H1 (cell line): ENCODE data around the gene ZMYND10. TPM values are rescaled to one million over a fixed set of nuclear protein-coding genes. Genes with fewer than 3 reads are reported as not detected.

Source experiments
- CTCF ChIA-PET: fragments of 300-600 bp; sonication (Branson Sonifier 250); formaldehyde crosslinking; loops from one replicate; lab custom pipeline; 2021; ENCODE audit not compliant: partially characterized antibody; lab: Charles Lee
- POLR2A ChIA-PET: fragments of 300-600 bp; sonication (Branson Sonifier 250); formaldehyde crosslinking; loops from one replicate; lab custom pipeline; 2021; ENCODE audit warnings: inconsistent platforms; ENCODE audit not compliant: partially characterized antibody; lab: Charles Lee
- DNase-seq, 2 experiments: peaks; one replicate each; pipeline versions ENCODE4 v3.0.0 to v3.0.0-alpha.2; 2010 to 2022; ENCODE audit warnings: low spot score in 2 of 2, low read depth in 1 of 2, mixed read lengths in 1 of 2
- FAIRE-seq: peaks from 2 replicates; lab custom pipeline; 2011; peaks lifted over from hg19 to GRCh38; lab: Jason Lieb, UNC
- H2AFZ ChIP-seq: 2 replicates; pipeline ENCODE4 v1.8.1; 2012; ENCODE audit warnings: low read length, inconsistent platforms
- H2AK5ac ChIP-seq: 2 replicates; pipeline ENCODE4 v1.6.1; 2013; ENCODE audit warnings: low read depth, low read length
- H2BK120ac ChIP-seq: replicated peaks from 2 replicates; pipeline ENCODE3; 2013; ENCODE audit warnings: low read depth, low read length, inconsistent platforms
- H2BK12ac ChIP-seq: 2 replicates; pipeline ENCODE4 v1.6.1; 2013; ENCODE audit warnings: low read depth, low read length
- H2BK15ac ChIP-seq: 2 replicates; pipeline ENCODE4 v1.6.1; 2013; ENCODE audit warnings: low read length
- H2BK20ac ChIP-seq: 2 replicates; pipeline ENCODE4 v1.6.1; 2013; ENCODE audit warnings: low read length
- H2BK5ac ChIP-seq: 2 replicates; pipeline ENCODE4 v1.6.1; 2013; ENCODE audit warnings: low read depth, low read length
- H3K14ac ChIP-seq: 2 replicates; pipeline ENCODE4 v1.6.1; 2013; ENCODE audit warnings: inconsistent platforms; ENCODE audit not compliant: insufficient read length
- H3K18ac ChIP-seq: 2 replicates; pipeline ENCODE4 v1.6.1; 2013; ENCODE audit warnings: low read length; ENCODE audit errors: extremely low read depth
- H3K23ac ChIP-seq: 2 replicates; pipeline ENCODE4 v1.6.1; 2013; ENCODE audit warnings: inconsistent platforms; ENCODE audit not compliant: insufficient read length
- H3K23me2 ChIP-seq: 2 replicates; pipeline ENCODE4 v1.6.1; 2013; ENCODE audit warnings: low read depth, low read length
- H3K27ac ChIP-seq: 2 replicates; pipeline ENCODE4 v1.6.1; 2011; ENCODE audit warnings: low read depth, low read length, inconsistent platforms
- H3K27me3 ChIP-seq, 4 experiments: replicated peaks in 1 of 4; 1 replicate in 1 of 4; 2 replicates in 3 of 4; pipeline versions ENCODE4 v1.6.1 to v1.8.1; 2011 to 2013; ENCODE audit warnings: low read length in 3 of 4, mild to moderate bottlenecking in 3 of 4, inconsistent platforms in 2 of 4, mixed read lengths in 2 of 4, moderate library complexity in 1 of 4; ENCODE audit not compliant: control insufficient read depth in 3 of 4, insufficient read depth in 3 of 4; ENCODE audit errors: extremely low read depth in 1 of 4
- H3K36me3 ChIP-seq, 4 experiments: 2 replicates each; pipeline versions ENCODE4 v1.6.1 to v1.8.1; 2011 to 2013; ENCODE audit warnings: mild to moderate bottlenecking in 4 of 4, low read length in 3 of 4, moderate library complexity in 2 of 4, control low read depth in 1 of 4, inconsistent platforms in 1 of 4; ENCODE audit not compliant: insufficient read depth in 4 of 4, control insufficient read depth in 2 of 4
- H3K4ac ChIP-seq: replicated peaks from 2 replicates; pipeline ENCODE3; 2013; ENCODE audit warnings: low read length, low read depth, mixed read lengths, inconsistent platforms; ENCODE audit not compliant: insufficient read length
- H3K4me1 ChIP-seq, 4 experiments: replicated peaks in 1 of 4; 1 replicate in 1 of 4; 2 replicates in 3 of 4; pipeline versions ENCODE4 v1.6.1 to v1.8.1; 2011 to 2013; ENCODE audit warnings: low read length in 3 of 4, inconsistent platforms in 2 of 4, mixed read lengths in 1 of 4; ENCODE audit not compliant: insufficient read depth in 4 of 4, control insufficient read depth in 3 of 4
- H3K4me2 ChIP-seq, 2 experiments: 2 replicates each; pipeline versions ENCODE4 v1.6.1 to v1.8.1; 2011 to 2013; ENCODE audit warnings: low read depth in 2 of 2, low read length in 2 of 2, control low read depth in 1 of 2, inconsistent platforms in 1 of 2, mild to moderate bottlenecking in 1 of 2; ENCODE audit not compliant: insufficient read depth in 1 of 2
- H3K4me3 ChIP-seq, 4 experiments: fragments of 200-600, 300-600 bp in 1 of 4; sonication (generic), shearing (Covaris generic), sonication (Bioruptor Twin) in 1 of 4; 2 replicates each; pipeline versions ENCODE4 v1.5.1 to v1.8.1; 2011 to 2016; ENCODE audit warnings: low read length in 4 of 4, low read depth in 3 of 4, control low read depth in 2 of 4, inconsistent platforms in 2 of 4, mild to moderate bottlenecking in 2 of 4, mixed read lengths in 1 of 4, moderate library complexity in 1 of 4; ENCODE audit not compliant: insufficient read depth in 2 of 4; ENCODE audit errors: extremely low read depth in 1 of 4
- H3K56ac ChIP-seq: replicated peaks from 2 replicates; pipeline ENCODE3; 2013; ENCODE audit warnings: low read depth, mild to moderate bottlenecking, mixed read lengths, low read length, inconsistent platforms; ENCODE audit not compliant: insufficient read length
- H3K79me1 ChIP-seq: 2 replicates; pipeline ENCODE4 v1.6.1; 2013; ENCODE audit warnings: low read depth, low read length, control low read depth
- H3K79me2 ChIP-seq, 2 experiments: 2 replicates each; pipeline versions ENCODE4 v1.6.1 to v1.8.1; 2012 to 2013; ENCODE audit warnings: low read length in 2 of 2, mild to moderate bottlenecking in 2 of 2, inconsistent platforms in 1 of 2; ENCODE audit not compliant: insufficient read depth in 2 of 2, control insufficient read depth in 1 of 2
- H3K9ac ChIP-seq, 4 experiments: replicated peaks in 1 of 4; 1 replicate in 1 of 4; 2 replicates in 3 of 4; pipeline versions ENCODE4 v1.6.1 to v1.8.1; 2011 to 2013; ENCODE audit warnings: low read depth in 3 of 4, low read length in 3 of 4, control low read depth in 2 of 4, mild to moderate bottlenecking in 2 of 4, moderate library complexity in 2 of 4, inconsistent platforms in 1 of 4; ENCODE audit errors: extremely low read depth in 1 of 4
- H3K9me3 ChIP-seq, 2 experiments: 2 replicates each; pipeline versions ENCODE4 v1.6.1 to v1.8.1; 2012 to 2013; ENCODE audit warnings: mild to moderate bottlenecking in 2 of 2, moderate library complexity in 2 of 2, control low read depth in 1 of 2, inconsistent platforms in 1 of 2, low read depth in 1 of 2, low read length in 1 of 2, mixed read lengths in 1 of 2; ENCODE audit not compliant: insufficient read depth in 2 of 2
- H4K20me1 ChIP-seq, 2 experiments: replicated peaks in 1 of 2; 2 replicates each; pipeline versions ENCODE3 to v1.8.1; 2011 to 2013; ENCODE audit warnings: inconsistent platforms in 2 of 2, low read length in 2 of 2, mild to moderate bottlenecking in 1 of 2; ENCODE audit not compliant: insufficient read depth in 2 of 2, control insufficient read depth in 1 of 2
- H4K5ac ChIP-seq: 2 replicates; pipeline ENCODE4 v1.6.1; 2013; ENCODE audit warnings: low read length, low read depth, mixed read lengths, inconsistent platforms; ENCODE audit not compliant: insufficient read length
- H4K8ac ChIP-seq: 2 replicates; pipeline ENCODE4 v1.8.0; 2013; ENCODE audit warnings: mild to moderate bottlenecking, moderate library complexity, low read length, inconsistent platforms; ENCODE audit not compliant: insufficient read depth; ENCODE audit errors: extremely low read depth
- H4K91ac ChIP-seq: replicated peaks from 2 replicates; pipeline ENCODE3; 2013; ENCODE audit warnings: low read length, mixed read lengths, inconsistent platforms; ENCODE audit not compliant: insufficient read length
- BCL11A ChIP-seq, 2 experiments: IDR thresholded peaks; one replicate each; pipeline ENCODE4 v1.6.1; 2011; ENCODE audit warnings: low read depth in 2 of 2, low read length in 2 of 2, mild to moderate bottlenecking in 2 of 2
- CBX5 ChIP-seq: fragments of 300-800, 300-1000 bp; sonication (generic); IDR thresholded peaks from 2 replicates; pipeline ENCODE4 v1.7.1; 2016; ENCODE audit warnings: antibody characterized with exemption, low read length, low read depth
- TAF7 ChIP-seq: optimal IDR thresholded peaks from 2 replicates; pipeline ENCODE3; 2011; ENCODE audit warnings: low read depth, mild to moderate bottlenecking, inconsistent platforms, low read length, moderate library complexity, borderline replicate concordance
- TCF12 ChIP-seq: IDR thresholded peaks from 2 replicates; pipeline ENCODE4 v1.6.1; 2011; ENCODE audit warnings: low read depth, mild to moderate bottlenecking, low read length
- TEAD4 ChIP-seq: IDR thresholded peaks from 2 replicates; pipeline ENCODE4 v1.6.1; 2012; ENCODE audit warnings: low read depth, low read length, inconsistent platforms, mixed read lengths
- ZNF274 ChIP-seq: IDR thresholded peaks from 2 replicates; pipeline ENCODE4 v1.7.0; 2012; ENCODE audit warnings: low read length, borderline replicate concordance; ENCODE audit errors: extremely low read depth
- WGBS, 2 experiments: shearing (Covaris generic) in 1 of 2; methylation state at CpG; one replicate each; pipeline versions ENCODE4 v1.1.6 to v1.1.7; 2013 to 2015; ENCODE audit warnings: low lambda C conversion rate in 2 of 2, mixed read lengths in 2 of 2, inconsistent platforms in 1 of 2, low coverage in 1 of 2, missing lambda C conversion rate in 1 of 2; ENCODE audit not compliant: insufficient replicate concordance in 2 of 2, insufficient coverage in 1 of 2, insufficient read length in 1 of 2; ENCODE audit errors: extremely low coverage in 1 of 2, missing lambda C conversion rate in 1 of 2; 5-methylcytosine and 5-hydroxymethylcytosine counted together
- polyA plus RNA-seq, 7 experiments: library from polyadenylated mRNA; depleted of rRNA in 3 of 7; stranded (reverse) in 5 of 7; unstranded in 2 of 7; fragments of >200 nt in 5 of 7; fragments of 200-250 nt in 2 of 7; gene quantifications; 1 replicate in 5 of 7; 2 replicates in 1 of 7; 4 replicates in 1 of 7; pipeline versions ENCODE4 v1.2.1 to v1.2.3, GENCODE V29; 2011 to 2013; ENCODE audit warnings: missing spikeins in 2 of 7, mixed read lengths in 2 of 7
- total RNA-seq: library from RNA; stranded (reverse); fragmentation: NEBNext Ultra II Directional; extraction: Animal tissue kit (Norgen Biotek cat#: 25700); gene quantifications from 2 replicates; pipeline ENCODE4 v1.2.1, GENCODE V29; 2021

The ZMYND10 gene
- total and polyA plus RNA-seq, 2 of the 8 experiments (the other 6 are each of a cell fraction or from before 2014, with no cell fraction given), result 0.56 to 0.79 TPM

- Histone ChIP-seq H3K14ac (no peak overlapping the region), H2BK5ac (no peak overlapping the region), H3K27me3 (no peaks in the 10 kb centered on the region), H2AFZ (no peak overlapping the region), H2BK12ac (no peak overlapping the region), H3K23ac (no peak overlapping the region), H3K79me1 (peaks cover 9% of the 10 kb centered on the region), H3K79me2 (peaks cover 0 to 10% of the 10 kb centered on the region in 2 experiments; a peak in 2 of 4 replicates), H4K8ac (no peak overlapping the region), H3K4me3 (no peak overlapping the region), H3K18ac (no peak overlapping the region), H2BK120ac (no peak overlapping the region), H3K4me1 (peaks cover 0 to 3% (median 1%) of the 10 kb centered on the region in 4 experiments; a peak in 1 of 7 replicates), H3K9me3 (peaks cover 7 to 13% of the 10 kb centered on the region in 2 experiments; a peak in 2 of 4 replicates), H4K5ac (no peak overlapping the region), H3K4ac (no peak overlapping the region), H2AK5ac (no peak overlapping the region), H2BK15ac (no peak overlapping the region), H3K56ac (no peak overlapping the region), H3K27ac (no peak overlapping the region), H3K23me2 (no peaks in the 10 kb centered on the region), H4K91ac (no peak overlapping the region), H2BK20ac (no peak overlapping the region), H3K9ac (no peak overlapping the region), H4K20me1 (peaks cover 16 to 26% of the 10 kb centered on the region in 2 experiments), H3K36me3 (peaks cover 9 to 27% (median 21%) of the 10 kb centered on the region in 4 experiments), H3K4me2 (no peak overlapping the region)
- WGBS, 2 experiments, result 92% methylated on average over 3 of the region's 3 CpGs; no CpG with 5 or more reads in 1 of the 2 experiments
- DNase-seq, result no peak
- FAIRE-seq, result no peak
- CTCF ChIA-PET, result interaction anchor here (0.6 to 1.8 kb wide), 5 partner anchors 9 to 657 kb away, joined by 3 to 12 read pairs (median 4); partner anchors contain the start of genes HYAL3, LSMEM2 and NAA80
- POLR2A ChIA-PET, result interaction anchor here (1.1 to 12.6 kb wide), 4 partner anchors 12 to 36 kb away, joined by 3 to 149 read pairs (median 6); partner anchors contain the start of genes CYB561D2, HYAL1, HYAL3 and NAA80
- no peak for TF ChIP-seq ZNF274
- TF ChIP-seq BCL11A (IDR thresholded peaks at IDR 0.05; ENCODE audit: low read depth in 2 of 2, low read length in 2 of 2), result no peak
- no peak for TF ChIP-seq CBX5
- TF ChIP-seq TCF12, result no peak
- TF ChIP-seq TAF7, result no peak
- TF ChIP-seq TEAD4, result no peak
Observed at GRCh38 chr3:50314342-50314741, 31.2 kb downstream of the ZMYND10 start.
